Mucosa of descending colon (tissue), 3 donors: ENCODE measurements around the gene RHEX. TPM values are rescaled to one million over a fixed set of nuclear protein-coding genes. Genes with fewer than 3 reads are reported as not detected.

Source experiments
- ATAC-seq: fragments of 200-7000 bp; cut with Tn5 transposase; one replicate; pipeline ENCODE4 v1.9.1; 2020; ENCODE audit warnings: mild to moderate bottlenecking, moderate library complexity
- DNase-seq, 3 donors: peaks; one replicate each; pipeline ENCODE4 v3.0.0-alpha.2; 2020
- H3K36me3 ChIP-seq: fragments of 200-600 bp; one replicate; pipeline ENCODE4 v1.8.0; 2021; ENCODE audit warnings: low read depth, mild to moderate bottlenecking
- H3K4me1 ChIP-seq: fragments of 200-600 bp; one replicate; pipeline ENCODE4 v1.8.0; 2021; ENCODE audit warnings: low read depth, mild to moderate bottlenecking
- H3K4me3 ChIP-seq: fragments of 200-600 bp; one replicate; pipeline ENCODE4 v1.8.0; 2021; ENCODE audit warnings: mild to moderate bottlenecking
- H3K9me3 ChIP-seq: fragments of 200-600 bp; one replicate; pipeline ENCODE4 v1.8.0; 2021; ENCODE audit warnings: mild to moderate bottlenecking
- intact Hi-C, 2 donors: fragments of 100-400 bp; cut with DNase I in 1 of 2; cut with micrococcal nuclease in 1 of 2; formaldehyde crosslinking; loops; one replicate each; pipeline versions ENCODE4 v1.11.0 to v1.11.1; 2022; cut with DNase I, micrococcal nuclease
- total RNA-seq, 3 donors: library from RNA; stranded (reverse); fragmentation: NEBNext Ultra II Directional in 2 of 3; extraction: Animal tissue kit (Norgen Biotek cat#: 25700) in 2 of 3; gene quantifications; one replicate each; pipeline versions ENCODE4 v1.2.1 to v1.2.4, GENCODE V29; 2021 to 2023
- TF ChIP-seq, protein P1 (sequence below): fragments of 200-600 bp; IDR thresholded peaks from one replicate; pipeline ENCODE4 v1.8.0; 2022; ENCODE audit warnings: antibody characterized with exemption, mild to moderate bottlenecking
- donor health status: DM: no; HTN: no; CAD: no; lungs with moderate emphysema.
- donor health status: DM: no; HTN: no; CAD: no.
- donor health status: DM: no; HTN: yes; CAD: no.

The RHEX gene
- total RNA-seq, 3 donors from 2014 or later, result 0.38 to 4.8 (median 3.9) TPM

DNA sequence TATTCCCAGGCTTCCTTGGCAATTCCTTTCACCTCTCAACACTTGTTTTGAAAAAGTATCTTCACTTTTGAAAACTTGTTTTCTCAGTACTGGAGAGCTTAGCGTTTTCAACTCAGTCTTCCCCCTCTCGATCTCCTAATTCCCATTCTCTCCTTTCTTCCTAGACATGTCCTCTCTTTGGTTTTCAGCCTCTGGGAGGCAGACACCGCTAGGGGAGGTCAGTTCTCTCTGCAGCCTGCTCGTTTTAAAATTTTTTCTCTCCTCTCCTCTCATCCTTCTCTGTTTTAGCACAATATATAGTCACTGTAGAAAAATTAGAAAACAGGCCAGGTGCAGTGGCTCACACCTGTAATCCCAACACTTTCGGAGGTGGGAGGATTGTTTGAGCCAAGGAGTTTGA is 12.6 kb upstream of the RHEX start:
- H3K4me3 ChIP-seq, result no peak overlapping the region
- intact Hi-C loops, result no loop called here
- H3K4me1 ChIP-seq, result no peaks in the 10 kb centered on the region
- no peaks in the 10 kb centered on the region for H3K36me3 ChIP-seq
- no peak for DNase-seq
- no peak for ATAC-seq
- no peaks in the 10 kb centered on the region for H3K9me3 ChIP-seq
- TF ChIP-seq, protein P1, sequence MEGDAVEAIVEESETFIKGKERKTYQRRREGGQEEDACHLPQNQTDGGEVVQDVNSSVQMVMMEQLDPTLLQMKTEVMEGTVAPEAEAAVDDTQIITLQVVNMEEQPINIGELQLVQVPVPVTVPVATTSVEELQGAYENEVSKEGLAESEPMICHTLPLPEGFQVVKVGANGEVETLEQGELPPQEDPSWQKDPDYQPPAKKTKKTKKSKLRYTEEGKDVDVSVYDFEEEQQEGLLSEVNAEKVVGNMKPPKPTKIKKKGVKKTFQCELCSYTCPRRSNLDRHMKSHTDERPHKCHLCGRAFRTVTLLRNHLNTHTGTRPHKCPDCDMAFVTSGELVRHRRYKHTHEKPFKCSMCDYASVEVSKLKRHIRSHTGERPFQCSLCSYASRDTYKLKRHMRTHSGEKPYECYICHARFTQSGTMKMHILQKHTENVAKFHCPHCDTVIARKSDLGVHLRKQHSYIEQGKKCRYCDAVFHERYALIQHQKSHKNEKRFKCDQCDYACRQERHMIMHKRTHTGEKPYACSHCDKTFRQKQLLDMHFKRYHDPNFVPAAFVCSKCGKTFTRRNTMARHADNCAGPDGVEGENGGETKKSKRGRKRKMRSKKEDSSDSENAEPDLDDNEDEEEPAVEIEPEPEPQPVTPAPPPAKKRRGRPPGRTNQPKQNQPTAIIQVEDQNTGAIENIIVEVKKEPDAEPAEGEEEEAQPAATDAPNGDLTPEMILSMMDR, result no peak

DNA sequence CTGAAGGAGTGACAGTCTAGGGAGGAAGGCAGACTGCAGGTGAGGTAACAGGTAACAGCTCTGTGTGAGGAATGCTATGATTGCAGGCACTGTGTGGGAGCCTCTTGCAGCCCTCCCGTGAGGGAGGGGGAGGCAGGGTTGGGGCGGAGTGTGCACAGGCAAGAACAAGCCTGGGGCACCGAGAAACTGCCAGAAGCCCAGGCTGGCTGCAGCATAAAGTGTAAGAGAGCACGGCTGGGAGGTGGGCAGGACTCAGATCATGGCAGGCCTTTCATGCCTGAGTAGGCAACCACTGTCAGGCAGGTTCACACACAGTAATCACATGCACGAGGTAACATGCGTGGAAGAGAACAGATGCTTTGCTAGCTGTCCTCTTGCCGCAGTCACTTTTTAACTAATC is 11.3 kb upstream of the RHEX start:
- DNase-seq, result no peak
- ATAC-seq, result peak; percentile 66
- H3K36me3 ChIP-seq, result no peaks in the 10 kb centered on the region
- intact Hi-C loops, result no loop called here
- no peaks in the 10 kb centered on the region for H3K4me1 ChIP-seq
- no peak overlapping the region for H3K4me3 ChIP-seq
- no peaks in the 10 kb centered on the region for H3K9me3 ChIP-seq
- TF ChIP-seq, protein P1, result no peak

DNA sequence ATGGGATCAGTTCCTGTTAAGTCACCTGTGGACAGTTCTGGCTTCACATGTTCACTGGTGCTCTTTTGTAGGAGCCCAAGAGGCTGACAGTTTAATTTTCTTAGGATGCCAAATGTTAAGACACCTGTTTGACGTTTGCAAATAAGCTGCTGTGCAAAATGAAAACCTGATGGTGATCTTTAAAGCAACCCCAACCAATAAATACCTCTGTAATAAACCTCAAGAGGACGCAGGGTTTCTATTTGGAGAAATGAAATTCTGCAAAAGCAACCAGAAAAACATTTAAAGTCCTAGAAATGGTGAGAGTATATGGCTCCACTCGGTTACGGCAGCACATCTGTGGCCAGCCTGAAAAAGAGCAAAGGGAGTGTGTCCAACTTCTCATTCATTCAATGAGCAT is 5.7 kb upstream of the RHEX start:
- TF ChIP-seq, protein P1, result no peak

DNA sequence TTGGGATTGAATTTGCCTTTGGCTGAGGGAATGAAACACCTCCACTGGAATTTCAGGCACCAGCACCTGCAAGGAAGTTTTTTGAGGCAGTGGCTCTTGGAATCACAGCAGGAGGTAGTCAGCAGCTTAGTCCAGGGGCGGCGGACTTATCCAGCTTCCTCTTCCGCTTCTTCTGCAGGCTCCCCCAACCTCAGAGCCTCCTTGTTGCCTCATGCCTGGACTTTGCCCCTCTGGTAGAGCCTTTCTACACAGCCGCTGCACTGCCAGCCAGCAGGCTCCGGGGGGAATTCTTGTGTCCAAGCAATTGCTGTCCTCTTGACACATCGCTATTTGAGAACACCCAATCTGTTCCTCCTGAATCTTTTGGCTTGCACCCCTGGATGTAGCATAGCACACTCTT is 4.4 kb upstream of the RHEX start:
- intact Hi-C loops, result no loop called here
- Histone ChIP-seq H3K4me3 (no peak overlapping the region), H3K36me3 (no peaks in the 10 kb centered on the region), H3K9me3 (no peaks in the 10 kb centered on the region), H3K4me1 (no peaks in the 10 kb centered on the region)
- TF ChIP-seq, protein P1, result no peak
- DNase-seq (peak; percentile 75 to 81 (median 78)), ATAC-seq (peak; percentile 96)

More for the DNA sequence above, 5.7 kb upstream of the RHEX start:
- Histone ChIP-seq H3K4me1 (no peaks in the 10 kb centered on the region), H3K4me3 (no peak overlapping the region), H3K9me3 (no peaks in the 10 kb centered on the region), H3K36me3 (no peaks in the 10 kb centered on the region)
- ATAC-seq (no peak), DNase-seq (no peak)
- intact Hi-C loops, result no loop called here

DNA sequence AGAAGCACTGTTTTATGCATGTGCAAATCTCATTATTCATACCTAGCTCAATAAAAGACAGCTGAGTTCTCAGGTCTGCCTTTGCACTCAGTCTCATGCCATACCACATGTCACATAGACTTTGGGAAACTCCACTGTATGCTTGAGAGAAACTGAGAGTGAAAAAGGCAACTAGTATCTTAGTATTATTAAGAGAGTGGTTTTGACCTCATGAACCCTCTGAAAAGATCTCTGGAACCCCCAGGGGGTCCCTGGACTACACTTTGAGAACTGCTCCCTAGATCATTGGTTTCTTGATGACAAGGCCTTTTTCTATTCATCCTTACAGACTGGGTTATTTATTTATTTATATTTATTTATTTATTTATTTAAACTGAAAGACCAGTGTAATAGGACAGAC is 3.7 kb upstream of the RHEX start:
- DNase-seq, result no peak
- Histone ChIP-seq H3K9me3 (no peaks in the 10 kb centered on the region), H3K36me3 (no peaks in the 10 kb centered on the region), H3K4me1 (no peaks in the 10 kb centered on the region), H3K4me3 (no peak overlapping the region)
- intact Hi-C loops, result no loop called here
- TF ChIP-seq, protein P1, result no peak
- ATAC-seq, result no peak
